Liver (tissue), 9 donors: ENCODE data around the gene LIMS1. TPM values are rescaled to one million over a fixed set of nuclear protein-coding genes. Genes with fewer than 3 reads are reported as not detected.

Experiments
- DNase-seq: peaks from one replicate; pipeline ENCODE4 v3.0.0-alpha.2; 2017; ENCODE audit warnings: low spot score
- H3K27ac ChIP-seq, 2 donors: one replicate each; pipeline ENCODE4 v1.7.0; 2013; ENCODE audit warnings: inconsistent platforms in 2 of 2, low read length in 2 of 2, control low read depth in 1 of 2, low read depth in 1 of 2, mild to moderate bottlenecking in 1 of 2
- H3K27me3 ChIP-seq, 4 donors: one replicate each; pipeline versions ENCODE4 v1.6.1 to v1.7.0; 2013; ENCODE audit warnings: low read length in 3 of 4, inconsistent platforms in 1 of 4, mild to moderate bottlenecking in 1 of 4, moderate library complexity in 1 of 4; ENCODE audit not compliant: control insufficient read depth in 4 of 4, insufficient read depth in 4 of 4
- H3K36me3 ChIP-seq, 4 donors: one replicate each; pipeline versions ENCODE4 v1.6.1 to v1.7.0; 2013; ENCODE audit warnings: low read length in 3 of 4, mild to moderate bottlenecking in 3 of 4, low read depth in 1 of 4, moderate library complexity in 1 of 4; ENCODE audit not compliant: control insufficient read depth in 4 of 4, insufficient read depth in 3 of 4
- H3K4me1 ChIP-seq, 4 donors: one replicate each; pipeline versions ENCODE4 v1.6.1 to v1.7.0; 2013; ENCODE audit warnings: low read length in 3 of 4, mild to moderate bottlenecking in 3 of 4, moderate library complexity in 1 of 4; ENCODE audit not compliant: control insufficient read depth in 4 of 4, insufficient read depth in 4 of 4
- H3K4me3 ChIP-seq, 3 donors: one replicate each; pipeline versions ENCODE4 v1.6.1 to v1.7.0; 2013; ENCODE audit warnings: low read length in 3 of 3, control low read depth in 1 of 3, low read depth in 1 of 3, mild to moderate bottlenecking in 1 of 3
- H3K9ac ChIP-seq, 2 donors: one replicate each; pipeline ENCODE4 v1.7.0; 2013; ENCODE audit warnings: low read length in 2 of 2, mild to moderate bottlenecking in 2 of 2, moderate library complexity in 2 of 2, control low read depth in 1 of 2, low read depth in 1 of 2
- H3K9me3 ChIP-seq, 4 donors: one replicate each; pipeline versions ENCODE4 v1.6.1 to v1.7.0; 2013; ENCODE audit warnings: low read length in 3 of 4; ENCODE audit not compliant: control insufficient read depth in 4 of 4
- EGR1 ChIP-seq, 2 donors: IDR thresholded peaks; 2 replicates each; pipeline ENCODE4 v1.6.1; 2016 to 2018; ENCODE audit warnings: antibody characterized with exemption in 2 of 2, low read depth in 2 of 2
- FOXA1 ChIP-seq: IDR thresholded peaks from 2 replicates; pipeline ENCODE4 v1.6.1; 2016; ENCODE audit warnings: antibody characterized with exemption
- FOXA2 ChIP-seq: IDR thresholded peaks from 2 replicates; pipeline ENCODE4 v1.6.1; 2016; ENCODE audit warnings: antibody characterized with exemption
- GABPA ChIP-seq, 2 donors: IDR thresholded peaks in 1 of 2; conservative IDR thresholded peaks in 1 of 2; 2 replicates each; pipeline ENCODE4 v1.6.1; 2016; ENCODE audit warnings: antibody characterized with exemption in 2 of 2, mild to moderate bottlenecking in 1 of 2, moderate library complexity in 1 of 2
- HNF4A ChIP-seq, 2 donors: conservative IDR thresholded peaks; 2 replicates each; pipeline ENCODE4 v1.6.1; 2016; ENCODE audit warnings: antibody characterized with exemption in 2 of 2, mild to moderate bottlenecking in 2 of 2
- JUND ChIP-seq, 2 donors: IDR thresholded peaks; 2 replicates each; pipeline ENCODE4 v1.6.1; 2016; ENCODE audit warnings: antibody characterized with exemption in 2 of 2
- NR2F2 ChIP-seq: IDR thresholded peaks from 2 replicates; pipeline ENCODE4 v1.6.1; 2016; ENCODE audit warnings: antibody characterized with exemption
- RAD21 ChIP-seq, 2 donors: IDR thresholded peaks; 2 replicates each; pipeline ENCODE4 v1.6.1; 2016; ENCODE audit warnings: antibody characterized with exemption in 2 of 2, mild to moderate bottlenecking in 2 of 2
- RXRA ChIP-seq, 2 donors: IDR thresholded peaks; 2 replicates each; pipeline ENCODE4 v1.6.1; 2017 to 2018; ENCODE audit warnings: antibody characterized with exemption in 2 of 2, mild to moderate bottlenecking in 1 of 2
- SP1 ChIP-seq: IDR thresholded peaks from 2 replicates; pipeline ENCODE4 v1.6.1; 2018; ENCODE audit warnings: antibody characterized with exemption, mild to moderate bottlenecking
- TAF1 ChIP-seq: conservative IDR thresholded peaks from 2 replicates; pipeline ENCODE4 v1.6.1; 2016; ENCODE audit warnings: antibody characterized with exemption, mild to moderate bottlenecking
- YY1 ChIP-seq: IDR thresholded peaks from 2 replicates; pipeline ENCODE4 v1.6.1; 2016; ENCODE audit warnings: antibody characterized with exemption, mild to moderate bottlenecking
- WGBS: extraction: QIAGEN DNeasy Blood & Tissue Kit; methylation state at CpG from one replicate; pipeline ENCODE4 v1.1.7; 2013; 5-methylcytosine and 5-hydroxymethylcytosine counted together
- polyA plus RNA-seq, 2 donors: library from polyadenylated mRNA; stranded (reverse) in 1 of 2; unstranded in 1 of 2; fragments of 200-250 nt in 1 of 2; fragments of >200 nt in 1 of 2; fragmentation: Nextera tagmentation in 1 of 2; extraction: Ambion mirVana in 1 of 2; gene quantifications; one replicate each; pipeline versions ENCODE4 v1.2.1 to v1.2.3, GENCODE V29; 2013 to 2015
- total RNA-seq, 2 donors: library from RNA; depleted of rRNA; stranded (reverse); fragments of >200 nt; gene quantifications; one replicate each; pipeline ENCODE4 v1.2.3, GENCODE V29; 2014
- TF ChIP-seq, protein P1 (sequence below): IDR thresholded peaks from 2 replicates; pipeline ENCODE4 v1.6.1; 2016; ENCODE audit warnings: antibody characterized with exemption, mild to moderate bottlenecking
- TF ChIP-seq, protein P2 (sequence below): fragments of 150-350 bp; IDR thresholded peaks from 2 replicates; pipeline ENCODE4 v1.5.1; 2017; ENCODE audit warnings: improper control_type of control experiment, low read depth, low read length; ENCODE audit not compliant: missing input control
- TF ChIP-seq, protein P3 (sequence below): IDR thresholded peaks from 2 replicates; pipeline ENCODE4 v1.6.1; 2016; ENCODE audit warnings: antibody characterized with exemption
- TF ChIP-seq, protein P4 (sequence below): IDR thresholded peaks from 2 replicates; pipeline ENCODE4 v1.6.1; 2016; ENCODE audit warnings: antibody characterized with exemption
- TF ChIP-seq, protein P5 (sequence below): IDR thresholded peaks from 2 replicates; pipeline ENCODE4 v1.6.1; 2016; ENCODE audit warnings: antibody characterized with exemption
- donor health status: healthy.
- donor health status: healthy.
- donor health status: healthy.
- donor health status: healthy.
- donor health status: healthy.

LIMS1 gene
- total and polyA plus RNA-seq, 4 donors: 10.2 to 37.1 (median 22.1) TPM

DNA sequence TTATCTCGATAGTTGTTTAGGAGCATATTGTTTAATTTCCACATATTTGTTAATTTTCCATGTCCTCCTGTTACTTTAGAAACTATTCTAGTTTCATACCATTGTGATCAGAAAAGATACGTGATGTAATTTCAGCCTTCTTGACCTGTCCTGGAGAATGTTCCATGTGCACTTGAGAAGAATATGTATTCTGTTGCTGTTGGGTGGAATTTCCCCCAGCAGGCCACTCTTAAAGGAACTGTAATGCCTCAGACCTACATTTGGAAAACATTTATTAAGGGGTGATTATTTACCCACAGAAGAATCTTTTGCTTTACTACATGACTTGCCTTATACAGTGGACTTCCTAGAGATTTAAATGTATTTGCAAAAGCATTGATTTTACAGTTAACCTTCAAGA, 55.5 kb downstream of the LIMS1 start:
- H3K9me3 ChIP-seq: no peaks in the 10 kb centered on the region
- no peak overlapping the region for H3K4me3 ChIP-seq
- no peak overlapping the region for H3K27ac ChIP-seq
- no peaks in the 10 kb centered on the region for H3K27me3 ChIP-seq
- TF ChIP-seq EGR1 (IDR thresholded peaks at IDR 0.05; ENCODE audit: low read depth in 2 of 2) (no peak), GABPA (IDR thresholded peaks at IDR 0.05 in 1 of 2, conservative IDR thresholded peaks at IDR 0.05 in 1 of 2) (no peak), JUND (IDR thresholded peaks at IDR 0.05) (no peak), YY1 (no peak), RXRA (IDR thresholded peaks at IDR 0.05) (no peak), RAD21 (IDR thresholded peaks at IDR 0.05) (no peak), FOXA2 (no peak), NR2F2 (no peak), TAF1 (no peak)
- TF ChIP-seq, protein P1, sequence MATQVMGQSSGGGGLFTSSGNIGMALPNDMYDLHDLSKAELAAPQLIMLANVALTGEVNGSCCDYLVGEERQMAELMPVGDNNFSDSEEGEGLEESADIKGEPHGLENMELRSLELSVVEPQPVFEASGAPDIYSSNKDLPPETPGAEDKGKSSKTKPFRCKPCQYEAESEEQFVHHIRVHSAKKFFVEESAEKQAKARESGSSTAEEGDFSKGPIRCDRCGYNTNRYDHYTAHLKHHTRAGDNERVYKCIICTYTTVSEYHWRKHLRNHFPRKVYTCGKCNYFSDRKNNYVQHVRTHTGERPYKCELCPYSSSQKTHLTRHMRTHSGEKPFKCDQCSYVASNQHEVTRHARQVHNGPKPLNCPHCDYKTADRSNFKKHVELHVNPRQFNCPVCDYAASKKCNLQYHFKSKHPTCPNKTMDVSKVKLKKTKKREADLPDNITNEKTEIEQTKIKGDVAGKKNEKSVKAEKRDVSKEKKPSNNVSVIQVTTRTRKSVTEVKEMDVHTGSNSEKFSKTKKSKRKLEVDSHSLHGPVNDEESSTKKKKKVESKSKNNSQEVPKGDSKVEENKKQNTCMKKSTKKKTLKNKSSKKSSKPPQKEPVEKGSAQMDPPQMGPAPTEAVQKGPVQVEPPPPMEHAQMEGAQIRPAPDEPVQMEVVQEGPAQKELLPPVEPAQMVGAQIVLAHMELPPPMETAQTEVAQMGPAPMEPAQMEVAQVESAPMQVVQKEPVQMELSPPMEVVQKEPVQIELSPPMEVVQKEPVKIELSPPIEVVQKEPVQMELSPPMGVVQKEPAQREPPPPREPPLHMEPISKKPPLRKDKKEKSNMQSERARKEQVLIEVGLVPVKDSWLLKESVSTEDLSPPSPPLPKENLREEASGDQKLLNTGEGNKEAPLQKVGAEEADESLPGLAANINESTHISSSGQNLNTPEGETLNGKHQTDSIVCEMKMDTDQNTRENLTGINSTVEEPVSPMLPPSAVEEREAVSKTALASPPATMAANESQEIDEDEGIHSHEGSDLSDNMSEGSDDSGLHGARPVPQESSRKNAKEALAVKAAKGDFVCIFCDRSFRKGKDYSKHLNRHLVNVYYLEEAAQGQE: no peak
- TF ChIP-seq, protein P2, sequence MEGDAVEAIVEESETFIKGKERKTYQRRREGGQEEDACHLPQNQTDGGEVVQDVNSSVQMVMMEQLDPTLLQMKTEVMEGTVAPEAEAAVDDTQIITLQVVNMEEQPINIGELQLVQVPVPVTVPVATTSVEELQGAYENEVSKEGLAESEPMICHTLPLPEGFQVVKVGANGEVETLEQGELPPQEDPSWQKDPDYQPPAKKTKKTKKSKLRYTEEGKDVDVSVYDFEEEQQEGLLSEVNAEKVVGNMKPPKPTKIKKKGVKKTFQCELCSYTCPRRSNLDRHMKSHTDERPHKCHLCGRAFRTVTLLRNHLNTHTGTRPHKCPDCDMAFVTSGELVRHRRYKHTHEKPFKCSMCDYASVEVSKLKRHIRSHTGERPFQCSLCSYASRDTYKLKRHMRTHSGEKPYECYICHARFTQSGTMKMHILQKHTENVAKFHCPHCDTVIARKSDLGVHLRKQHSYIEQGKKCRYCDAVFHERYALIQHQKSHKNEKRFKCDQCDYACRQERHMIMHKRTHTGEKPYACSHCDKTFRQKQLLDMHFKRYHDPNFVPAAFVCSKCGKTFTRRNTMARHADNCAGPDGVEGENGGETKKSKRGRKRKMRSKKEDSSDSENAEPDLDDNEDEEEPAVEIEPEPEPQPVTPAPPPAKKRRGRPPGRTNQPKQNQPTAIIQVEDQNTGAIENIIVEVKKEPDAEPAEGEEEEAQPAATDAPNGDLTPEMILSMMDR: no peak
- TF ChIP-seq, protein P3, sequence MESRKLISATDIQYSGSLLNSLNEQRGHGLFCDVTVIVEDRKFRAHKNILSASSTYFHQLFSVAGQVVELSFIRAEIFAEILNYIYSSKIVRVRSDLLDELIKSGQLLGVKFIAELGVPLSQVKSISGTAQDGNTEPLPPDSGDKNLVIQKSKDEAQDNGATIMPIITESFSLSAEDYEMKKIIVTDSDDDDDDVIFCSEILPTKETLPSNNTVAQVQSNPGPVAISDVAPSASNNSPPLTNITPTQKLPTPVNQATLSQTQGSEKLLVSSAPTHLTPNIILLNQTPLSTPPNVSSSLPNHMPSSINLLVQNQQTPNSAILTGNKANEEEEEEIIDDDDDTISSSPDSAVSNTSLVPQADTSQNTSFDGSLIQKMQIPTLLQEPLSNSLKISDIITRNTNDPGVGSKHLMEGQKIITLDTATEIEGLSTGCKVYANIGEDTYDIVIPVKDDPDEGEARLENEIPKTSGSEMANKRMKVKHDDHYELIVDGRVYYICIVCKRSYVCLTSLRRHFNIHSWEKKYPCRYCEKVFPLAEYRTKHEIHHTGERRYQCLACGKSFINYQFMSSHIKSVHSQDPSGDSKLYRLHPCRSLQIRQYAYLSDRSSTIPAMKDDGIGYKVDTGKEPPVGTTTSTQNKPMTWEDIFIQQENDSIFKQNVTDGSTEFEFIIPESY: no peak
- peaks cover 2 to 15% (median 10%) of the 10 kb centered on the region in 4 donors for H3K4me1 ChIP-seq
- no peaks in the 10 kb centered on the region for H3K36me3 ChIP-seq
- WGBS: 88% methylated on average over 2 of the region's 2 CpGs
- H3K9ac ChIP-seq: no peak overlapping the region
- no peak for DNase-seq

DNA sequence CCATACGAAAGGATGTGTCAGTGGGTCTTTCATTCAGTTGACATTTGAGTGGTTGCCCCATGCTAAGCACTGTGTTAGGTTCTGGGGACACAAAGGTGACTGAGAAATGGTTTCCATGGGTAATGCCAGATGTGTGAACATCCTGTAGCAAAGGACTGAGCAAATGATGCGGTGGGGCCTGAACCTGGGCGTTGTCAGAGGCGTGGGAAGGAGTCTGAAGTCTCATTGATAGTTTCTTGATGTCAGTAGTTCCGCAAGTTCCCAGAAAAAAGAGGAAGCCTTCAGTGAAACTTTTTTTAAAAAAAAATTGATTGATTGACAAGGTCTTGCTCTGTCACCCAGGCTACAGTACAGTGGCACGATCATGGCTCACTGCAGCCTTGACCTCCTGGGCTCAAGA, 56.9 kb downstream of the LIMS1 start:
- Histone ChIP-seq H3K4me3 (no peak overlapping the region), H3K4me1 (peaks cover 2 to 15% (median 10%) of the 10 kb centered on the region in 4 donors), H3K27ac (no peak overlapping the region), H3K9ac (no peak overlapping the region), H3K36me3 (no peaks in the 10 kb centered on the region), H3K27me3 (no peaks in the 10 kb centered on the region), H3K9me3 (no peaks in the 10 kb centered on the region)
- 85% methylated on average over 6 of the region's 6 CpGs for WGBS
- DNase-seq: no peak
- TF ChIP-seq, protein P4, sequence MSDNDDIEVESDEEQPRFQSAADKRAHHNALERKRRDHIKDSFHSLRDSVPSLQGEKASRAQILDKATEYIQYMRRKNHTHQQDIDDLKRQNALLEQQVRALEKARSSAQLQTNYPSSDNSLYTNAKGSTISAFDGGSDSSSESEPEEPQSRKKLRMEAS: no peak
- no peak for TF ChIP-seq YY1
- no peak for TF ChIP-seq NR2F2
- TF ChIP-seq RXRA (IDR thresholded peaks at IDR 0.05): no peak
- no peak for TF ChIP-seq RAD21 (IDR thresholded peaks at IDR 0.05)
- no peak for TF ChIP-seq SP1
- TF ChIP-seq, protein P2: no peak
- no peak for TF ChIP-seq TAF1
- no peak for TF ChIP-seq HNF4A (conservative IDR thresholded peaks at IDR 0.05)
- no peak for TF ChIP-seq FOXA1
- TF ChIP-seq, protein P3: no peak
- TF ChIP-seq EGR1 (IDR thresholded peaks at IDR 0.05; ENCODE audit: low read depth in 2 of 2): no peak
- TF ChIP-seq, protein P5, sequence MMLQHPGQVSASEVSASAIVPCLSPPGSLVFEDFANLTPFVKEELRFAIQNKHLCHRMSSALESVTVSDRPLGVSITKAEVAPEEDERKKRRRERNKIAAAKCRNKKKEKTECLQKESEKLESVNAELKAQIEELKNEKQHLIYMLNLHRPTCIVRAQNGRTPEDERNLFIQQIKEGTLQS: no peak
